ENCODE results near the gene JPH2.

The JPH2 gene

GRCh38 chr20:44186674-44187053 is 324 bp downstream of the JPH2 start:
- no peak for DNase-seq

DNA sequence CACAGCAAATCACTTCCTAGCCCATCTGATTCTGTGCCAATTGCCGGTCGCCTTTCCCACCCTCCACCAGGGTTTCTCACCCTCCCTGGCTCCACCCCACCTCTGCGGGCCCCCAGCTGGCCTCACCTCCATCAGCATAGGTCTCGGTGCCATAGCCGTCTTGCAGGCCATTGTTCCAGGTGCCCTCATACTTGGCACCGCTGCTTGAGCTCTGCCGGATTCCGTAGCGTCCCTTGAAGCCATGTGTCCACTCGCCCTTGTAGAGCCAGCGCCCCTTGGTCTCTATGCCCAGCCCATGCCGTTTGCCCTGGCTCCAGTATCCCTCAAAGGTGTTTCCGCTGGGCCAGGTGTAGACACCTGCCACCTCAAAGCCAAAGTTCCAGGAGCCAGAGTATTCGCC is 787 bp downstream of the JPH2 start:
- DNase-seq = no peak

GRCh38 chr20:44185574-44185973 is 1.4 kb downstream of the JPH2 start:
- no peak for DNase-seq

DNA sequence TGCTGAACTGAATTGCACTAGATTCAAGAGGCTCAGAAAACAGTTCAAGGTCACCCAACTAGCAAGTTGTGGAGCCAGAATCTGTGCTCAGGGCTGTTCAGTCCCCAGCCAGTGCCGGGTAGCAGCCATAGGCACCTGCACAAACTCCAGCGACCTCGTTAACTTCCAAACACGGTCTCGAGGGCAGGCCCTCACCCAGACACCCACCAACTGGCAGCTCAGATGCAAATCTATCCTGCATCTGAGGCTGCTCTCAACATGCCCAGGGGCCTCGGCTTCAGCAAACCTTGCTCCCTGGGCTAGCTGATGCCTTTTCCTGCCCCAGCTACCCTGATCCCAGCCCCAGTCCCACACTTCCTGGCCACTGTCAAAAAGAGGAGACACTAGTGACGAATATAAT is 3.7 kb downstream of the JPH2 start:
- DNase-seq = no peak

GRCh38 chr20:44182863-44183262 is 4.1 kb downstream of the JPH2 start:
- no peak for DNase-seq

- no peak for DNase-seq
Observed at GRCh38 chr20:44182135-44182765, 4.7 kb downstream of the JPH2 start.

- DNase-seq = no peak
Observed at GRCh38 chr20:44181611-44182010, 5.4 kb downstream of the JPH2 start.

DNA sequence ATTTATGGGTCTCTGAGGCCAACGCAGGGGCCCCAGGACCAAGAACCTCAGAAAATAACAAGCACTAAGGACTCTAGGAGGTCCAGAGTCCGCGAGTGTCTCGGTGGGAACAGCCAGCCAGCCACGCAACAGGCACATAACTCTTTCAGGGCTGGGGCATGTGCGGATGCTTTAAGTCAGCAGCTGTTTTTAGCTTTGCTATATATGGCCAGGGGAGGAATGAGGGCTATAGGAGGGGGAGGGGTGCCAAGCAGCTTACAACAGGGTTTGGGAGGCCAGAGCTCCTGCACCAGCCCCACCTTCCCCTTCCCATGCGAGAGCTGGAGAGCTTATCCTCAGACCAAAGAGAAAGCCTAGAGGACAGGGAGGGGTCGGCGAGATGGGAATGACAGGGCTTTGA is 6.2 kb downstream of the JPH2 start:
- DNase-seq = no peak

- no peak for DNase-seq
Observed at GRCh38 chr20:44176833-44177534, 10.0 kb downstream of the JPH2 start.

GRCh38 chr20:44174996-44175765 is 11.8 kb downstream of the JPH2 start:
- no peak for DNase-seq

DNA sequence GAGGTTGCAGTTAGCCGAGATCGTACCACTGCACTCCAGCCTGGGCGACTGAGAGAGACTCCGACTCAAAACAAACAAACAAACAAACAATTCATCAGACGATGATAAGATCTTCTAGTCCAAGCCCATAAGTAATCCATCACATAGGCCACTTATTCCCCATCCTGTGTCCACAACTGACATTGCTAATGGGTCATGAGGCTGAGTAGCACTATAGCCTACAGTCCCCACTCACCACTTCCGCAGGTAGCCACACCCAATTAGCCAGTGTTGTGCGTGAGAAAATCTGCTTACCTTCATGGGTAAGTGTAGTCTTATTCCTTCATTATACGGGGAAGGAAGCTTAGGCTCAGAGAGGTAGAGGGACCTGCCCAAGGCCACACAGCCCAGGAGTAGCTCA is 13.1 kb downstream of the JPH2 start:
- no peak for DNase-seq

GRCh38 chr20:44173116-44173515 is 13.9 kb downstream of the JPH2 start:
- DNase-seq = no peak

DNA sequence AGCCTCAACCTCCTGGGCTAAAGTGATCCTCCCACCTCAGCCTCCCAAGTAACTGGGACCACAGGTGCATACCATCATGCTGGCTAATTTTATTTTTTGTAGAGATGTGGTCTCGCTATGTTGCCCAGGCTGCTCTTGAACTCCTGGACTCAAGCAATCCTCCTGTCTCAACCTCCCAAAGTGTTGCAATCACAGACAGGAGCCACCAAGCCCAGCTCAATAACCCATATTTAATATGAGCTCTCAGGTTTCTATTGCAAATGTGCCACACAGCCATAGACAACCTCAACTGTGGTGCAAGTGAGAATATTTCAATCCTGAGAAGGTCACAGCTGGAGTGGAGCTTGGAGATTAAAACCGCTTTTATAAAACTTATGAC is 14.4 kb downstream of the JPH2 start:
- DNase-seq = no peak

DNA sequence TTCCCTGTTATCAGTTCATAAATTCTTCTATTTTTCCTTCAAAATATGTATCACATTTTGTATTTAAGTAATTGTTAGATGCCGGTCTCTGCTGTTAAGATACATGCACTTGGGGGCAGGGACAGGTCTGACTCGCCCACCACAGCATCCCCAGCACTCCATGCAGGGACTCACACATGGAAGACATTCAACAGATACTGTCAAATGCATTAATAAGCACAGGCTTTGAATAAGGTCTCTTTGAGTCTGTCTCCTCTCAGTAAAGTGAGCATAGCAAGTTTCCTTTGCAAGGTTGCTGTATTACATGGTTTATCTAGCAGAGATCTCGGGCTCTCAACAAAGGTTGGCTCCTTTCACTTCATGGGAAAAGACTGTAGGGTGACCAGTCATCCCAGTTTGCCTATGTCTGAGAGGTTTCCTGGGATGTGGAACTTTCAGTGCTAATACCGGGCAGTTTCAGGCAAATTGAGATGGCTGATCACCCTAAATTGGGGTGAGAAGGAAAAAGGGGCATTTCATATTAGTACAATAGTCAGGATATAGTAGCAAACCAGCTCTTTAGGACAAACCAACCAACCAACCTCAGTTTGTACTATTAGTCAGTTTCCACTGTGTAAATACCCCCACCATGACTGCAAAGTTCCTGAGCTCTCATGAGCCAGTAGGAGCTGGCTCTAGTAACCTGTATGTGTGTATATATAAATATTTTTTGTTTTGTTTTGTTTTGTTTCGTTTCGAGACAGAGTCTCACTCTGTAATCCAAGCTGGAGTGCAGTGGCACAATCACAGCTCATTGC is 15.0 kb downstream of the JPH2 start:
- no peak for DNase-seq

GRCh38 chr20:44170816-44171410 is 16.1 kb downstream of the JPH2 start:
- no peak for DNase-seq

DNA sequence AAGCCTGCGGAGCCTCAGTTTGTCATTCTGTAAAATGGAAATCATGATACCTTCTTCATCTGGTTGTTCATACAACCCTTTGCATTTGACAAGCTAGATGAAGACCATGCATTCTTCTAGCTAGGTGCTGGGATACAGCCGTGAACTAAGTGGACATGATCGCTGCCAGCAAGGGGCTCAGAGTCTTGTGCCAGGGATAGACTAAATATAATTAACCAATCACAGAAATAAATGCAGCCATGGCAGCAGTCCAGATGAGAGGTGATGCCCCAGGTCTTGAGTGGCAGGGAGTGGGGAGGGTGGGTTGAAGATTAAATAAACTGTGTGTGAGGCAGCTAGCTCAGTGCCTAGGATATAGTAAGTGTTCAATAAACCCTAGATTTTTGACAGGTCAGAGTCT is 19.3 kb downstream of the JPH2 start:
- DNase-seq = no peak

DNA sequence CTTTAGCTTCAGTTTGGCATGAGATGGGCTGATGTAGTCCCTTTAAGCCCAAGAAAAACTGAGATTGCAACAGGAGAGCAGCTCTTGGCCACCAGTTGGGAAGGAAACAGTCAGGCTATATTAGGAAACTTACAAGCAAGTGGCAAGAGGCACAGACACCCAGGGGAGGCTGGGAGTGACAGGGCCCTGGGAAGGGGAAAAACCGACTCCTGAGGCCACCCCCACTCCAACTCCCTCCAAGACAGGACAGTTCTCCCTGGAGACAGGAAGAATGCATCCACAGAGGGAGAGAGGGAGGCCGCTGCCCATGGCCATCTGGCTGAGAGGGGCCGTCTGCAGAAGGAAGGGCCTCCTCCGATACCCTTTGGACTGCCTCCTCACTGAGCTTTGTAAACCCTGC is 20.5 kb downstream of the JPH2 start:
- no peak for DNase-seq

DNA sequence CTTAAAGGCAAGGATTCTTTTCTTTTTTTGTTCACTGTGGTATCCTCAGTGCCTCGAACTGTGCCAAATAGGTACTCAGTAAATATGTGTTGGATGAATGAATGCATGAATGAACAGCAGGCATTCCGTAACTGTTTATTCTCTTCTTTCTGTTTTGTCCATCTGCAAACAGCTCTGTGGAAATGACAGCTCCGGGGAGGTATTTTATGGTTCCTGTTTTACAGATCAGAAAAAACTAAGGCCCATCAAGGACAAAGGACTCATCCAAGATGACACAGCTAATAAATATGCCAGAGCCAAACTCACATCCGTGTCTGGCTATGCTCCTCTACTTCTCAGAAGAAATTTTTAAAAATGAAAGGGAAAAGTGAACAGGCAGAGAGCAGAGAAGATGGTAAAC is 21.0 kb downstream of the JPH2 start:
- no peak for DNase-seq

GRCh38 chr20:44160133-44160532 is 26.9 kb downstream of the JPH2 start:
- no peak for DNase-seq

DNA sequence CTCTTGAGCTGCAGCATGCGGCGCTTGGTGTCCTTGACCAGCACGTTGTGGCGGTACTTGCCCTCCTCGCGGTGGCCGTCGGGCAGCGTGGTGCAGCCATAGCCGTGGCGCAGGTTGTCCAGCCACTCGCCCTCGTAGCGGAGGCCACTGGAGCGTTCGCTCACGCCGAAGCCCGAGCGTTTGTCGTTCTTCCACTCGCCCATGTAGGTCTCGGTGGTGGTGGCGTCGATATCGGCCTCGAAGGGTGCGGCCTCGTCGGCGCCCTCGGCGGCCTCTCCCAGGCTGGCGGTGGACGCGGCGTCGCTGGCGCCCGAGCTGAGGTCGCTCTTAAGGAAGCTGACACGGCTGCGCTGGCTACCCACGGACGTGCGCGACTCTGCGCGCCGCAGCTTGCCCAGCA is 27.3 kb downstream of the JPH2 start:
- DNase-seq = no peak

- no peak for DNase-seq
Observed at GRCh38 chr20:44159125-44159524, 27.9 kb downstream of the JPH2 start.

DNA sequence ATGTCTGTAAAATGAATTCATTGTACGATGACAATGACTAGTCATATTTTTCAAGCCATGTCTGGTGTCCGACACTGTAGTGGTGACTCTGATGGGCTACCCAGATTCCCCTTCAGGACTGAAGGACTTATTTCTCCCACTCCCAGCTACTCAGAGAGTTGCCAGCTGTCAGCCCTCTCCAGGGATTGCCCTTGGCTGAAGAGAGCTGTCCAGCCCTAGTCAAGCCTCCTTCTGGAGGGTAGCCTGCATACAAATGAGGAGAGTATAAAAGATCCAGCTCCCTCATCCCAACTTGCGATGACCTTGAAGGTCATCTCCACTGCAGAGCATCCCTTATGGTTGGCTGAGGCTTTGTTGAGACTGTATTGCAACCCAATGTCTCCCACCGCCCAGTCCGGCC is 29.9 kb downstream of the JPH2 start:
- DNase-seq = no peak

- DNase-seq = no peak
Observed at GRCh38 chr20:44154521-44155001, 32.4 kb downstream of the JPH2 start.
